Heart left ventricle (tissue), 13 donors: ENCODE results near the gene SMC1B.

Experiments
- POLR2A ChIP-seq, 2 donors: fragments of 450-650 bp; IDR thresholded peaks; one replicate each; pipeline ENCODE4 v1.6.1; 2017; ENCODE audit warnings: antibody characterized with exemption in 2 of 2, mild to moderate bottlenecking in 2 of 2, moderate library complexity in 2 of 2
- TF ChIP-seq, protein P1 (sequence below), 12 donors: fragments of 200-600 bp; sonication (generic) in 4 of 12; IDR thresholded peaks; one replicate each; pipeline versions ENCODE4 v1.5.0 to v1.8.0; 2018 to 2022; ENCODE audit warnings: antibody characterized with exemption in 12 of 12, mild to moderate bottlenecking in 5 of 12
- donor health status: ischemic (EF 13 %, LVEDD 7.1; RV severe dilation, severe dysfunction).
- donor health status: DM: no; HTN: yes; CAD: no.
- donor health status: DM: no; HTN: no; CAD: no.
- donor health status: ischemic (EF 25% LVEDD 6.9; RV normal size, moderate dysfunction).
- donor health status: ischemic (EF 25% LVEDD 5.7; RV mildly dilated, moderate dysfunction).
- donor health status: ischemic (EF 35%, LVEDD 5.7; RV mildly dilated, moderate dysfunction).
- donor health status: nonischemic (EF 11% LVEDD 7.7; RV severe dilation, severe dysfunction).
- donor health status: DM: yes; HTN: yes; CAD: no.
- donor health status: PGD.
- donor health status: ischemic (EF 29% LVEDD 5.4; RV normal size, mild dysfunction).
- donor health status: nonischemic (EF 23%, LVEDD 6.1; RV moderate dilation, normal function).

GRCh38 chr22:45335854-45336522 lies 77.4 kb downstream of the SMC1B start:
- TF ChIP-seq, protein P1, sequence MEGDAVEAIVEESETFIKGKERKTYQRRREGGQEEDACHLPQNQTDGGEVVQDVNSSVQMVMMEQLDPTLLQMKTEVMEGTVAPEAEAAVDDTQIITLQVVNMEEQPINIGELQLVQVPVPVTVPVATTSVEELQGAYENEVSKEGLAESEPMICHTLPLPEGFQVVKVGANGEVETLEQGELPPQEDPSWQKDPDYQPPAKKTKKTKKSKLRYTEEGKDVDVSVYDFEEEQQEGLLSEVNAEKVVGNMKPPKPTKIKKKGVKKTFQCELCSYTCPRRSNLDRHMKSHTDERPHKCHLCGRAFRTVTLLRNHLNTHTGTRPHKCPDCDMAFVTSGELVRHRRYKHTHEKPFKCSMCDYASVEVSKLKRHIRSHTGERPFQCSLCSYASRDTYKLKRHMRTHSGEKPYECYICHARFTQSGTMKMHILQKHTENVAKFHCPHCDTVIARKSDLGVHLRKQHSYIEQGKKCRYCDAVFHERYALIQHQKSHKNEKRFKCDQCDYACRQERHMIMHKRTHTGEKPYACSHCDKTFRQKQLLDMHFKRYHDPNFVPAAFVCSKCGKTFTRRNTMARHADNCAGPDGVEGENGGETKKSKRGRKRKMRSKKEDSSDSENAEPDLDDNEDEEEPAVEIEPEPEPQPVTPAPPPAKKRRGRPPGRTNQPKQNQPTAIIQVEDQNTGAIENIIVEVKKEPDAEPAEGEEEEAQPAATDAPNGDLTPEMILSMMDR (IDR thresholded peaks at IDR 0.05), result no peak
- TF ChIP-seq POLR2A (IDR thresholded peaks at IDR 0.05), result no peak
